Umbilical cord (tissue), 2 donors: Measurements from ENCODE around the gene CLSTN3. TPM values are rescaled to one million over a fixed set of nuclear protein-coding genes. Genes with fewer than 3 reads are reported as not detected.
A peak's percentile ranks its signal among the peaks of the same experiment; 100 is the strongest.

Source experiments
- DNase-seq: peaks from one replicate; pipeline ENCODE4 v3.0.0-alpha.2; 2015; ENCODE audit warnings: low spot score
- total RNA-seq: library from RNA; depleted of rRNA; stranded (reverse); fragments of >200 nt; gene quantifications from one replicate; pipeline ENCODE4 v1.2.3, GENCODE V29; 2014; ENCODE audit warnings: low replicate concordance; ENCODE audit not compliant: insufficient read depth

The CLSTN3 gene
- total RNA-seq, 1 donor from 2014 or later: 15.4 TPM

GRCh38 chr12:7125632-7126227 lies 4.4 kb upstream of the CLSTN3 start:
- DNase-seq: no peak

GRCh38 chr12:7127916-7128626 lies 2.1 kb upstream of the CLSTN3 start:
- DNase-seq: no peak

GRCh38 chr12:7128681-7129286 lies 1.4 kb upstream of the CLSTN3 start, which contains the start of gene RBP5:
Gene RBP5, minus strand, starts transcription at chr12:7128889. Its CDS starts 114 bp downstream, at chr12:7128775.
- DNase-seq: no peak

- no peak for DNase-seq
These were observed 792 bp upstream of the CLSTN3 start for GRCh38 chr12:7129287-7129871.

GRCh38 chr12:7130701-7131501 lies 730 bp downstream of the CLSTN3 start:
- DNase-seq: peak; percentile 69

- DNase-seq: no peak
These were observed 1.3 kb downstream of the CLSTN3 start for GRCh38 chr12:7131502-7131866.

- no peak for DNase-seq
These were observed 4.4 kb downstream of the CLSTN3 start for GRCh38 chr12:7134396-7135166.

GRCh38 chr12:7136071-7136470 lies 5.9 kb downstream of the CLSTN3 start:
- no peak for DNase-seq

- DNase-seq: no peak
These were observed 6.5 kb downstream of the CLSTN3 start for GRCh38 chr12:7136676-7137075.

- DNase-seq: no peak
These were observed 7.7 kb downstream of the CLSTN3 start for GRCh38 chr12:7137908-7138307.

GRCh38 chr12:7139200-7139599 lies 9.0 kb downstream of the CLSTN3 start:
- DNase-seq: no peak

- no peak for DNase-seq
These were observed 11.3 kb downstream of the CLSTN3 start for GRCh38 chr12:7141351-7142005.

GRCh38 chr12:7142056-7142644 lies 12.0 kb downstream of the CLSTN3 start:
- no peak for DNase-seq

GRCh38 chr12:7142809-7143465 lies 12.8 kb downstream of the CLSTN3 start:
- no peak for DNase-seq

- DNase-seq: no peak
These were observed 13.4 kb downstream of the CLSTN3 start for GRCh38 chr12:7143564-7143963.

- peak; percentile 32 for DNase-seq
These were observed 14.4 kb downstream of the CLSTN3 start for GRCh38 chr12:7144414-7145120.

- DNase-seq: no peak
These were observed 15.5 kb downstream of the CLSTN3 start for GRCh38 chr12:7145671-7146070.

- DNase-seq: no peak
These were observed 16.1 kb downstream of the CLSTN3 start for GRCh38 chr12:7146228-7146627.

- DNase-seq: no peak
These were observed 16.7 kb downstream of the CLSTN3 start for GRCh38 chr12:7146906-7147305.
